ENCODE results near the gene STIL.
"Not testable (repeated sequence)": the region's sequence is repeated elsewhere in the genome, so short reads cannot be mapped to it uniquely, and the experiment has no call there.

The STIL gene

GRCh38 chr1:47324682-47325081 lies 10.7 kb upstream of the STIL start:
- H3K4me3 ChIP-seq (ENCODE audit: control insufficient read depth, low read depth, low read length), result no peak overlapping the region
- no peak for TF ChIP-seq CTCF (IDR thresholded peaks at IDR 0.05; ENCODE audit: control insufficient read depth, insufficient read depth, low read depth, low read length, missing control alignments)
- no peak for DNase-seq (ENCODE audit: low read depth)

GRCh38 chr1:47323599-47324031 lies 9.7 kb upstream of the STIL start:
- no peak for TF ChIP-seq CTCF (IDR thresholded peaks at IDR 0.05; ENCODE audit: control insufficient read depth, insufficient read depth, low read depth, low read length, missing control alignments)
- no peak for DNase-seq (ENCODE audit: low read depth)
- H3K4me3 ChIP-seq (ENCODE audit: control insufficient read depth, low read depth, low read length), result no peak overlapping the region

GRCh38 chr1:47319968-47320367 lies 6.0 kb upstream of the STIL start:
- not testable (repeated sequence) for DNase-seq (ENCODE audit: low read depth); H3K4me3 ChIP-seq (ENCODE audit: control insufficient read depth, low read depth, low read length)

GRCh38 chr1:47317841-47318240 lies 3.9 kb upstream of the STIL start:
- no peak for TF ChIP-seq CTCF (IDR thresholded peaks at IDR 0.05; ENCODE audit: control insufficient read depth, insufficient read depth, low read depth, low read length, missing control alignments)
- no peak overlapping the region for H3K4me3 ChIP-seq (ENCODE audit: control insufficient read depth, low read depth, low read length)
- peak; percentile 76 for DNase-seq (ENCODE audit: low read depth)

GRCh38 chr1:47309427-47309826 lies 4.5 kb downstream of the STIL start:
- no peak overlapping the region for H3K4me3 ChIP-seq (ENCODE audit: control insufficient read depth, low read depth, low read length)
- DNase-seq (ENCODE audit: low read depth), result no peak
- no peak for TF ChIP-seq CTCF (IDR thresholded peaks at IDR 0.05; ENCODE audit: control insufficient read depth, insufficient read depth, low read depth, low read length, missing control alignments)

- TF ChIP-seq CTCF (IDR thresholded peaks at IDR 0.05; ENCODE audit: control insufficient read depth, insufficient read depth, low read depth, low read length, missing control alignments), result no peak
- DNase-seq (ENCODE audit: low read depth), result no peak
- no peak overlapping the region for H3K4me3 ChIP-seq (ENCODE audit: control insufficient read depth, low read depth, low read length)
Measured at GRCh38 chr1:47302472-47302871, 11.5 kb downstream of the STIL start.

- no peak for TF ChIP-seq CTCF (IDR thresholded peaks at IDR 0.05; ENCODE audit: control insufficient read depth, insufficient read depth, low read depth, low read length, missing control alignments)
- no peak for DNase-seq (ENCODE audit: low read depth)
- H3K4me3 ChIP-seq (ENCODE audit: control insufficient read depth, low read depth, low read length), result no peak overlapping the region
Measured at GRCh38 chr1:47298025-47298699, 15.8 kb downstream of the STIL start.

Data from AG09309 (cell line).